NCI-H524 (cell line): Measurements from ENCODE around the gene CMTM5.

Experiments
- DNase-seq, 2 experiments: peaks; one replicate each; lab custom pipeline; 2025; lab: John Stamatoyannopoulos, UW

Gene CMTM5, protein sequence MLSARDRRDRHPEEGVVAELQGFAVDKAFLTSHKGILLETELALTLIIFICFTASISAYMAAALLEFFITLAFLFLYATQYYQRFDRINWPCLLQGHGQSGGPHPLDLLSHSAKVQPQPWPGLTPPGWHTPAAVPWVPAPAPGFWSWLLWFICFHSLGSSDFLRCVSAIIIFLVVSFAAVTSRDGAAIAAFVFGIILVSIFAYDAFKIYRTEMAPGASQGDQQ

DNA sequence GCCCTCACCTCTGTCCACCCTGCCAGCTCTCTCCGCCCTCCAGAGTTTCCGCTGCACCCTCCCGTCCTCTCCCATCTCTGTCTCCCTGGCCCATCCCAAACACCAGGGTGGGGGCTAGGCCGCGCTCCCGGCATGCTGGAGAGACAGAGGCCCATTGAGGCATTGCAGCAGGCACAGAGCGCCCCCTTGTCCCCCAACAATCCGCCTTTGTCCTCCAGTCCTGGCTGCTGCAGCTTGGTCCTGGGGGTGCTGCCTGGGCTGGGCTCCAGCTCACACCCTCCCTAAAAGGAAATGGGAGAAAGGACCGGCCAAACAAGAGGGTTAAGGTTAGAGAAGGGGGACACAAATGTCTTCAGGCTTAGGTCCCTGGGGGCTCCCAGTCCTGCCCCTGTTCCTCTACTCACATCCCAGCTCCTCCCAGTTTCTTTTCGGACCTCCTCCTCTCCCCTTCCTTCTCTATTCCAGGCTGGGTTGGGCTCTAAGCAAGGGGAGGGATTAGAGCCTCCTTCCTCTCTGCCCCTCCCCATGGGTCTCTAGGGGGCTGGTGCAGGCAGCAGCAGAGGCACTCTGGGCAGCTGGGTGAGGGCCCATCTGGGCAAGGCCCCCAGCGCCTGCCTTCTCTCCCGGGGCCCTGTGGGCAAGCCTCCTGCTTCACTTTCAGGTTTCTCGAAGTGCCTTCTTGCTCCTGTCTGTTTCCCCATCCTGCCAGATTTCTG is at the start of gene CMTM5:
CMTM5 (plus strand) TSS at position 565 of the 716 bp plus-strand sequence. CDS start 206 bp downstream, outside the sequence.
- peak; percentile 85 to 91 for DNase-seq

DNA sequence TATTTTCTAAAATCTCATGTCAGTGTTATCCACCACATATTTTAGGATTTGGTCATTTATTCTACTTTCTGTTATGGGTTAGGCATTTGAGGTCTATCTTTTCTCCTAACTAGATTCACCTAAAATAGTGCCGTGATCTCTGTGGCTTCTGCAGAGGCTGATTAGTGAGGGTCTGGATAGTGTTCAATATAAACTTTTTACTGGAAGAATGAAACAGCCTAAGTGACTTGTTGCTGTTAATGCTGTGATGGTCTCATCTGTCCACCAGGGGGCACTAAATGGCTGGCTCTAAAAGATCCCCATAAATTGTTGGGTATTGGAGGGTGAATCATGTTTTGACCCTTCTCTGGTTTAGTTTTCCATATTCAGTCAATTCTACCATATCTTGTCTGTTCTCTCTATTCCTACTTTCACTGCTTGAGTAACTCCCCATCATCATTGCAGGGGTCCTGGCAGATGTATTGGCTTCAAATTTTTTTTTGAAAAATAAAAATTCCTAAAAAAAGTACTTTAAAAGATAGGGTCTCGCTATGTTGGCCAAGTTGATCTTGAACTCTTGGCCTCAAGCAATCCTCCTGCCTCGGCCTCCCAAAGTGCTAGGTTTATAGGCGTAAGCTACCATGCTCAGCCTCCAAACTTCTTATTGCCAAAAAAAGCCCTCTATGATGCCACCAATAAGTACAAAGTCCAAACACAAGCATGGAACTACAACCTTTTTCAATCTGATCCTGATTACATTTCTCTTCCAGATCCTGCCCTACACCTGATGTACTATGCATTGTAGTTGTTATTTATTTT is 48.7 kb upstream of the CMTM5 start:
- peak; percentile 70 to 88 for DNase-seq

DNA sequence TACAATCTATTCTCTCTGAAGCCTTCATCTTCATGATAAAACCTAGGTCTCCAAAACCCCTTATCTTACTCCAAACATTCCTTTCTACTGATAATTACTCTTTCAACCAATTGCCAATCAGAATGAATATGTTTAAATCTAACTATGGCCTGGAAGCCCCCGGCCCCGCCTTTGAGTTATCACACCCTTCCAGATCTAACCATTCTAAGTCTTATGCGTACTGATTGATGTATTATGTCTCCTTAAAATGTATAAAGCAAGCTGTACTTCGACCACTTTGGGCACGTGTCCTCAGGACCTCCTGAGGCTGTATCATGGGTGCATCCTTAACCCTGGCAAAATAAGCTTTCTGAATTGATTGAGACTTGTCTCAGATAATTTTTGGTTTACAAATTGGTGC is 41.2 kb upstream of the CMTM5 start:
- no peak for DNase-seq

DNA sequence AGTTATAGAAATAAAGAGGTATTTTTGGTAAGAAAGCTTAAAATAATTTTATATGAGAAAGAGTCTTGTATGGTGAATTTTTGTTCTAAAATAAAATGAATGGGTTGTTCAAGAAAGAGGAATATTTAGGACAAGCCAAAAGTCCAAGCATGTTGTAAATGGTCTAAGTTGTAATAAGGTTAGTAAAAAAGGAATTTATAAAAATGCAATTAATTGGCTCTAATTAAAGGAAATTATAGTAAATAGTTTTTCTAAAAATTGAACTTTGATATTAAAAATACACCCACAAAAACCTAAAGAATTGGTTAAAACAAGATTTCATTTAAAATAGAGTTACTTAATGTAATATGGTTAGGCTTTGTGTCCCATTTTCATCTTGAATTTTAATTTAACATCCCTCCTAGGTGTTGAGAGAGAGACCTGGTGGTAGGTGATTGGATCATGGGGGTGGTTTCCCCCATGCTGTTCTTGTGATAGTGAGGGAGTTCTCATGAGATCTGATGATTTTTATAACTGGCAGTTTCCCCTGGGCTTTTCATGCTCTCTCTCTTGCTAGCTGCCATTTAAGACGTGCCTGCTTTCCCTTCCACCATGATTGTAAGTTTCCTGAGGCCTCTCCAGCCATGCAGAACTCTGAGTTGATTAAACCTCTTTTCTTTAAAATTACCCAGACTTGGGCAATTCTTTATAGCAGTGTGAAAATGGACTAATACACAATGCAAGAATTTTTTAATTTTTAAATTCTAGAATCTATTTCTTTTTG is 37.2 kb upstream of the CMTM5 start:
- no peak for DNase-seq

DNA sequence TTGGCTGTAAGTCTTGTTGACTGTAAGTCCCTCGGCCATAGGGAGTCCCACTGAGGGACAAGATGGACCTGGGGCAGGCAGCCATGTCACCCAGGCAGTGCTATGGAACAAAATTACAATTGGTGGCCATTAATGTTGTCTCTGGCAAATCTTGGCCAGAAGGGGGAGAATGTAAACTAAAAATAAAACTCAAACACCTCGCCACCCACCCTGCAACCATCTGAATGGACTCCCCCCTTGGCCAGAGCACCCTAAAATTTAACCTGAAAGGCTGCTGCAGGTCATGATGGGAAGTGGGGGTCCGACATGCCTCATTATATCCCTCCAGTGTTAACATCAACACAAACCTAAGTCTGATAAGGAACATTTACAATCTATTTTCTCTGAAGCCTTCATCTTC is 32.4 kb upstream of the CMTM5 start:
- DNase-seq = no peak

DNA sequence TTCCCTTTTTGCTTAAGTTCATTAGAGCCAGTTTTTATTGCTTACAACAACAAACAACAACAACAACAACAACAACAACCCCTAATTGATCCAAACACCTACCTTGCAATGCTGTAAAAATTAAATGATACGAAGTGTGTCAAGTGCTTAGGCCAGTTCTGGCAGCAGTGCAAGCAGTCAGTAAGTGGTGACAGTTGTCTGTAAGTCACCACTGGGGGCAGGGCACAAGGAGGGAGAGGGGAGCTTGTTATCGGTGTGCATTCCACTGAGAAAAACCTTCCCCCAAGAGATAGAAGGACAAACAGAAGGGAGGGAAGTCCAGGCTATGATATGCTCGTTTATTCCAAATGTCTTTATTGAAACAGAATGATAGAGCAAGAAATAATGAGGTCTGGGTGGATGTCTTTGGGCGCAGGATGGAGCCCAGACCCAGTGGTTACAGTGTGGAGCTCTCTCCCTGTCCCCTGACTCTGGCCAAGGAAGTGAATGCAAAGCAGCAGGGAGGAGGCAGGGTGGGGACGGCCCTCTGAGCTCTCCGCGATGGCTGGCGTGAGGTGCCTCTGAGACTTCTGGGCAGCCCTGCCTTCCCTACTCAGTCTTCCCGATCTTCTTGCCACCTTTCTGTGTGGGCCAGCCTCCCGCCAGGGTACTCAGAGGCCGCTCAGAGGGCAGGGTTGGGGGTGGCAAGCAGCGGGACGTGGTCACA is 30.7 kb upstream of the CMTM5 start:
- DNase-seq = no peak

DNA sequence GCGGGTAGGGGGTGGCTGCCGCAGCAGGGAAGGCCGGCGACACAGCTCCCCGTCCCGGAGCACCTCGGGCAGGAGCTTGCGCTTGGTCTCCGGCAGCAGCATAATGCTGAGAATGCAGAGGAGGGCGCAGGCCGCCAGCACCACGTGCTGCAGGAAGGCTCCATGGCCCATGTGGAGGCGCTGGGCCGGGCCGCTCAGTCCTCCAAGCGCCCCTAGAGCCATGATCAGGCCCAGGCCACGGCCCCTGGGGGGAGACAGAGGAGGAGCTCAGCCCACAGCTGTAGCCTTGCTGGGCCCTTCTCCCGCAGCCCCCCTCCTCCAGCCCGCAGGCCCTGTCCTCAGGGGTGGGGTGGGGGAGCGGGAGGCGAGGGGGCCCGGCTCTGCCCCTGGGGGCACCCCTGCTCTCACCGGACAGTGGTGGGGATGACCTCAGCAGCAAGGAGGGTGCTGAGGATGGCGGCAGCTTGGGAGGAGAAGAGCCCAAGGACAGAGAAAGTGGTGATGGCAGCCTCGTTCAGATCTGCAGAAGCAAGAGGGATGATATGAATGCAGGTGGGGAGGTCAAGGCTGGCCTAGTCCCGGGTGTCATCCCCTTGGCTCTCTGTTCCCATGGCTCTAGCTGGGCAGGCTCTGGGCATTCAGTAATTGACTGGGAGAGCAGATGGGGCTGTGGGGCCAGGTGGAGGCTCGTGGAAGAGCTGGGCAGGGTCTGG is 30.0 kb upstream of the CMTM5 start:
- no peak for DNase-seq

DNA sequence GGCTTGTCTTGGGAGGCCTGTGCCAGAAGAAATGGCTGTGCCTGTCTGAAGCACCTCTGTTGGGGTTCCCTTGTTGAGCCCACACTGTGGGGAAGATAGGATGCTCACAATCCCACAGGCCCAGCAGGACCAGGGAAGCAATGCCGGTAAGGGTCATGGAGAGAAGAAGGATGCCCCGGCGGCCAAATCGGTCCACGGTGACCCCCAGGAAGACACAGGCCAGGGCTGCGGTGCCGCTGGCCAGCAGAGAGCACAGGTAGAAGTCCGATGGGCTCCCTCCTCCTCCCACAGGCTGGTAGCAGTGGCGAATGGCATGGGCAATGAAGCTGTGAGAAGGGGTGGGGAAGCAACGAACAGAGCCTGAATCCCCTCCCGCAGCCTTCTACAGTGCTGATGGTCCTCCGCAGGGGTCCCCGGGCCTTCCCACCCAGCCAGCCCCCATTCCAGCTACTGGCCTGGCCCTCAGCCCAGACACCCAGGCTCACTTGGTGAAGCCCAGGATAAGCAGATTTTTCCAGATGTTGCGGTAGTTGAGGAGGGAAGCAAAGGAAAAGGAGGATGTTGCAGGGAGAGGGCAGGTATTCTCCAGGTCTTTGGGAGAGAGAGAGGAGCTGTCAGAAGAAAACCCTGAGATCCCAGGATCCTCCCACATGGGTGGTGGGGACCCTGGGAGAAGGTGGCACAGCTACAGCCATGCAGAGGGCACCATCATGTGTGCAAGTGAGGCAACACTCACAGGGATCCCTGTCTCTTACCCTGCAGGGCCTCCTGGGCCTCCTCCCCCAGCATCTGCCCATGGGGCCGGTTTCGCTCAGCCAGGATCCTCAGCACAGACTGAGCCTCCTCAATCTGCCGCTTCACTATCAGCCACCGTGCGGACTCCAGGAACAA is 29.2 kb upstream of the CMTM5 start:
- DNase-seq = no peak

DNA sequence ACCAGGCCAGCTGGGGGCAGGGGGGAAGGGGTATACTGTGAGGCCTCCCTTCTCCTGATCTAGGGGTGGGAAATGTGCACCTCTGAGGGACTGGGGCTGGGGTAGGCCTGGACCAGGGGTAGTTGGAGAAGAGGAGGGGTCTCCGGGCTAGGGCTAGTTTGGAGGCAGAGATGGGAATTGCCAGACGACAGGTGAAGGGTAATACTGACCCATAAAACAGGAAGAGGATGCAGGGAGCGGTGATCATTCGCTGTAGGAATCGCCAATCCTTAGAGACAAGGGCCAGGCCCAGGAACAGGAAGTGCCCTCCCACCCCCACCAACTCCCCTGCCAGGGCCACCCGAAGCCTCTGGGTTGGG is 28.6 kb upstream of the CMTM5 start:
- DNase-seq = no peak

DNA sequence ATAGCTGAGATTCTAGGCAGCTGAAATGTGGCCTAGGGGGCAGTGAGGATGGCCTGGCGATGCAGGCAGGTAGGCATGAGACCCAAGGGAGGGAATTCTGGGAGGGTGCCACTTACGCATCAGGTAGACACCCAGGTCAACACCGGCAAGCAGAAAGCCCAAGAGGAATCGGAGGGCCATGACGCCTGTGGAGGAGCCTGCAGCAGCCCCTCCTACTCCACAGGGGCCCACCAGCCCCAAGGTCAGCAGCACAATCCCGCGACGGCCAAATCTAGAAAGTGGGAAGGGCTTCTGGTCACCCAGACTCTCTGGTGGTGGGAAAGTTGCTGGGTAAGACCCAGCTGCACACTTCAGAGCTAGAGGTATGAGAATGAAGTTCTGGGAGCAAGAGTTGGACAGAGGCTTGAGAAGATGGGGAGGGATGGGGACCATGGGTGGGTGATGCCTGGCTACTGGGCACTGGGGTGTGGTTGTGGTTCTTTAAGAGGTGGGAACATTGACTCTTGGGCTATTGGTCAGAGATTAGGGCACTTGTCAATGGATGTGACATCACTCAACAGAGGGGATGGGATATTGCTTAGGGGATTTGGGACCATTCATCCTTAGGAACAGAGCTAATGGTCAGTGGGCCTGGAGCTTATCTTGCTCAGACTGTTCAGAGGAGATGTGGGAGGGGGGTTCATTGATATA is 27.5 kb upstream of the CMTM5 start:
- no peak for DNase-seq

DNA sequence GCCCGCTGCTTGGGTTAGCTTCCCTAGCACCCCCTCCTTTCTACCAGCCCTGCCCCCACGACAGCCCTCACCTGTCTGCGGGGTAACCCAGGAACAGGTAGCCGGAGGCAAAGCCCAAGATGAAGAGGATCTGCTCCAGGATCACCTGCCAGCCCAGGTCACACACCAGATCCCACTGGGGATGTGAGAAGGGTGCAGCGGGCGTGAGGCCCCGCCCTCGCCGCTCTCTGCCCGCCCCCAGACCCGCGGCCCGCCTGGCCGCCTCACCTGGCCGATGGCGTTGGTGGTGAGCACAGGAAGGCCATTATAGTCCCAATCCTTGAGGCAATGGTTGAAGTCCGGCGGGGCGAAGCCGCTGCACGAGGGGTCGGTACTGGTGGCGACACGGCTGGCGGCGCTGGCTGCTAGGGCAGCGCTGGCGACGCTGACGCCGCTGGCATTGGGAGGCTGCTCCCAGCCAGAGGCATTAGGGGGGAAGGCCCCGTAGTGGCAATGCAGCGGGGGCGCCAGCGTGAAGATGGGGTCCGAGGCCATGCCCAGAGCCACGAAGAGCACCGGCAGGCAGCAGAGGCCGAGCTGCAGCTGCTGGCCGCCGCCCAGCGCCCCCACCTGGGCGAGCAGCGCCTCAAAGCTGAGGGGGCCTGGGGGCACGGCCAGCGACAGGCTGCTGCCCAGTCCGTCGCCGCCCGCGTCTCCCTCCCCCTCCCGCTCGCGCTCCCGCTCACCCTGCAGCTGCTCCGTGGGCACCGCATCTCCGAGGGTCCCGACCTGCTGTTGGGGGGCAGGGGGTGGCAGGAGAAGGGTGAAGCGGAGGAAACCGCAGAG is 25.0 kb upstream of the CMTM5 start:
- peak; percentile 75 to 76 for DNase-seq

DNA sequence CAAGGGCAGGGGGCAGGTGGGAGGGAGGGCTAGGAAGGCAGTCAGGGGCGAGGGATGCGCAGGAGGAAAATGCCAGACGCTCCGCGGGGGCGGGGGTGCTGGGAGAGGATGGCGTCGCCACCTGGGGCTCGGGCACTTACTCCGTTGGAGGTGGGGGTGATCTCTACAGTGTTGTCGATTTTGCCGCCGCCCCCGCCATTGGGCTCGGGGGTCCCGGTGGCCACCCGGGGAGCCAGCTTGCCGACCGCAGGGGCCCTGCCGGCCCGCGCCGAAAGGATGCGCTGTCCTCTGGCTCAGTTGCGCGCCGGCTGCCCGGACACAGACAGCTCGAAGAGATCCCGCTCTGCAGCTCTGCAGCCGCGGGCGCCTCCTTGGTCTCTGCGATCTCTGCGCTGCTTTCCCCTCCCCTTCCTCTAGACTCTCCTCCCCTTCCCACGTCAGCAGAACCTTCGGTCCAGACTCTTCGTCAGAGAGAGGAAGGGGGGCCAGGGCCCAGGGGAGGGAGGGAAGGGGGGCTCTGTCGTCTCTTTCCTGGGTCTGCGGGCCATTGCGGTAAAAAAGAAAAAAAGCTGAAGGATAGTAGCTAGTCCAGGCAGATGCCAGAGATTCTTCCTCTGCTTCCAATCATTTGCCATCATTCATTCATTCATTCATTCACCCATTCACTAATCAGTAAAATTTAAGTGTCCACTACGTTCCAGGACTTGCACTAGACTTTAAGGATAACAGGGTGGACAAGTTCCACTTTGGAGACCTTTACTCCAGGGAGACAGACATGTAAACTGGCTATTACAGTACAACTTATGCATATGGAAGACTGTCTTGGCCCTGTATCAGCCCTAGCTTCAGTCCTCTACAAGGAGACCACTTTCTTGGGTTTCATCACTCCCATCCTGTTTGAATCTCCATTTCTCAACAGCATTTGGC is 24.1 kb upstream of the CMTM5 start, which contains the start of gene SLC22A17:
SLC22A17 (minus strand) TSS at position 382 of the 927 bp plus-strand sequence.
- DNase-seq = peak; percentile 94 to 96

DNA sequence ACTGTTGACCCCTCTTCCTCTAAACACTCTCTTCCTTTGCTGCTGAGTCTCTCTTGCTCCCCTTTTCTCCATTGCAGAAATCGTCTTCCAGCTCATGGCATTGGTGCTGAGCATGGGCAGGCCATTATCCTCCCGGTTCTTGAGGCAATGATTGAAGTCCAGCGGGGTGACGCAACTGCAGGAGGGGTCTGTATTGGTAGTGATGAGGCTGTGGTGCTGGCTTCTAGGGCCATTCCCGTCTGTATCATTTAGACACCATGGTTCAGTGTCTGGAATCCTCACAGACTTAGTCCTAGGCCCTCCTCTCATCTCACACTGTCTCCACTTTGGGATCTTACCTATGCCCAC is 23.4 kb upstream of the CMTM5 start:
- DNase-seq = no peak

DNA sequence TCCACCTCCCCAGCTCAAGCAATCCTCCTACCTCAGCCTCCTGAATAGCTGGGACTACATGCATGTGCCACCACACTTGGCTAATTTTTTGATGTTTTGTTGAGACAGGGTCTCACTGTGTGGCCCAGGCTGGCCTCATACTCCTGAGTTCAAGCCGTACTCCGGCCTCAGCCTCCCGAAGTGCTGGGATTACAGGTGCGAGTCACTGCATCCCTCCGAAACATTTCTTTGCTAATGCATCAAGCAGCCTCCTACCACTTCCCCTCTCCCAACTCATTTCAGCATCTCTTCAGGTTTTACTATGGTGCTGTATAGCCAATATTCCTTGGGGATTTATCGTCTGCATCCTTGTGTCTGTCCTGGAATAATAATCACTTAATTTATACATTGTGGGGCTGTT is 21.9 kb upstream of the CMTM5 start:
- DNase-seq = no peak

DNA sequence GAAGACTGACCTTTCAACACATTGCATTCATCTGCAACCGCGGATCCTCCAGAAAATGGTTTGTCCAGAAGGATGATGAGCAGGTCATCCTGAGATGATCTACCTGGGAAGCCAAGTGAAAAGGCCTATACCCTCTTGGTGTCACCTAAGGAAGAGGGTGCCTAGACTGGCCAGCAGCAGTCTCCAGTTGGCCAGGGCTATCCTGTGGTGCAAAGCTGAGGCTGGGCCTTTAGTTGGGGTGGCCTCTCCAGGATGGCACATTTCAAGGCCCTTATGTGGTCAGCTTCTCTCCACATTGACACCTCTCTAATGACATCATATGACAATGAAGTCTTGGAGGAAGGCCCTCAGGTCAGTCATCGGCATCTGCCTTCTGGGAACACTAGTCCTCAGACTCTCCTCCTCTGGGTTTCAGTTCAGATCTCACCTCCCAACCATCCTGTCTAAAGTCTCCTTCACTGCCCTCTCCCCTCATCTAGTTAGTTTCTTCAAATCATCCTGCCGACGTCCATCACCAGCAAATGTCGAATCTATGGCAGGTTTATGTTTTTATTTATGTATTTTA is 20.9 kb upstream of the CMTM5 start:
- no peak for DNase-seq

DNA sequence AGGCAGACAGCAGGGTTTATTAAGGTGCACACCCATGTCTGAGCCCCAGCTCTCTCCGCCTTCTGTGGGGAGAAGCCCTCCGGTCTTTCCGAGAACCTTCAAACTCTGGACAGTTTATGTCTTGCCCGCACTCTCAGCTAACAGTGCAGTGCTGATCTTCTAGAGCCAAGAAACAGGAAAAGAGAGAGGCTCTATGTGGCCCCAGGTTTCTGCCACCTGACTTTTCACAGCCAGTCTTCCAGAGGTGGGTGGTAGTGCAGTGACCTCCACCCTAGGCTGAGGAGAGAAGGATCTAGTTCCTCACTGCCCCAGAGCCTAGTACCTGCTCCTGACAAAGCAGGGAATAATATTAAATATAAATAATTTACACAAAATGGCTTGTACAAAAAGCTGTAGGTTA is 20.2 kb upstream of the CMTM5 start:
- no peak for DNase-seq

DNA sequence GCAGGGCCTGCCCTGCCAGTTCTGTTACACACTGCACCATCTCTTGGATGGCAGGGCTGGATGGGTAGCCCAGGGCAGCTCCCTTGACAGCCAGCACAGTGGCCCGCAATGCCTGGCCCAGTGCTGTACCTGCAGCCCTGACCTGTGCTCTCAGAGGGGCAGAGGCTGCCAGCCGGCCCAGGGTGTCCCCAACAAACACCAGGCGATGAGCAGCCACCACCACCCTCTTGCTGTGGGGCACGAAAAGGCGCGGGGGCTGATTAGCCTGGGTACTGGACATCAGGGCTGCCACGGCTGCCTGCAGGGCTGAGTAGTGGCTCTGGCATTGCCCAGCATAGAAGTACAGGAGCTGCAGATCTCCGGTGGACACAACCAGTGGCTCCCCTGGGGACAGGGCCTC is 19.6 kb upstream of the CMTM5 start:
- DNase-seq = no peak
